Superior temporal gyrus (tissue), 1 donor: Measurements from ENCODE around the gene EIF5A.

Source experiments
- DNase-seq: peaks from one replicate; pipeline ENCODE4 v3.0.0-alpha.2; 2016; ENCODE audit errors: extremely low spot score

The EIF5A gene

GRCh38 chr17:7313088-7313889 is 5.9 kb downstream of the EIF5A start:
- no peak for DNase-seq

GRCh38 chr17:7313890-7314718 is 6.7 kb downstream of the EIF5A start:
- DNase-seq, result no peak

GRCh38 chr17:7314719-7315569 is 7.5 kb downstream of the EIF5A start, which contains the start of gene GPS2:
TSS of gene GPS2 (minus strand) at chr17:7315360. CDS start at chr17:7315052, 308 bp downstream.
- peak; percentile 84 for DNase-seq

GRCh38 chr17:7315570-7316235 is 8.3 kb downstream of the EIF5A start:
- DNase-seq, result no peak

- DNase-seq, result no peak
These were observed 9.9 kb downstream of the EIF5A start for GRCh38 chr17:7317161-7317803.

GRCh38 chr17:7318121-7318860 is 10.9 kb downstream of the EIF5A start:
- DNase-seq, result no peak

GRCh38 chr17:7321466-7321865 is 14.0 kb downstream of the EIF5A start:
- no peak for DNase-seq

- no peak for DNase-seq
These were observed 15.2 kb downstream of the EIF5A start for GRCh38 chr17:7322520-7323194.

- peak; percentile 14 for DNase-seq
These were observed 16.5 kb downstream of the EIF5A start for GRCh38 chr17:7323731-7324437.

- no peak for DNase-seq
These were observed 17.0 kb downstream of the EIF5A start for GRCh38 chr17:7324438-7324779.

GRCh38 chr17:7325031-7325528 is 17.7 kb downstream of the EIF5A start:
- no peak for DNase-seq

GRCh38 chr17:7326186-7326585 is 18.8 kb downstream of the EIF5A start:
- DNase-seq, result no peak

- no peak for DNase-seq
These were observed 19.6 kb downstream of the EIF5A start for GRCh38 chr17:7327056-7327455.

GRCh38 chr17:7327501-7327900 is 20.1 kb downstream of the EIF5A start:
- DNase-seq, result no peak

- no peak for DNase-seq
These were observed 20.6 kb downstream of the EIF5A start for GRCh38 chr17:7328009-7328408.

GRCh38 chr17:7328840-7329373 is 21.5 kb downstream of the EIF5A start, which contains the start of gene NEURL4:
TSS of gene NEURL4 (minus strand) at chr17:7329335. CDS start at chr17:7329312, 23 bp downstream.
- DNase-seq, result peak; percentile 10

- DNase-seq, result peak; percentile 99
These were observed 22.1 kb downstream of the EIF5A start for GRCh38 chr17:7329374-7329996.
